Hair follicle dermal papilla cell (primary cell): ENCODE data around the gene GCM1. TPM values are rescaled to one million over a fixed set of nuclear protein-coding genes. Genes with fewer than 3 reads are reported as not detected.

Source experiments
- small RNA-seq: library from RNA; depleted of rRNA; stranded (forward); fragments of <200 nt; gene quantifications from one replicate; pipeline ENCODE3, GENCODE V24; 2012
- total RNA-seq: library from RNA; depleted of rRNA; stranded (reverse); fragments of >200 nt; gene quantifications from 2 replicates; pipeline ENCODE4 v1.2.3, GENCODE V29; 2012

GCM1 gene
- not detected in 2 replicates for total RNA-seq

GRCh38 chr6:53148684-53149083 lies at the start of gene GCM1:
TSS of gene GCM1 (minus strand) at chr6:53148841. CDS start at chr6:53145632, 3,209 bp downstream.

Small RNAs within 50 kb of the gene (small RNA-seq; reads per million reads assigned to genes)
- gene RN7SL244P (not detected), gene RNU6-464P (not detected)

Other genes with a start within 250 kb of the GCM1 start
- not detected in 2 replicates for gene GSTA3, start 239.1 kb downstream of the GCM1 start, total RNA-seq
- 35.1 and 35.4 TPM in 2 replicates for gene GSTA4, start 153.6 kb downstream of the GCM1 start, total RNA-seq
- gene CILK1, start 87.0 kb downstream of the GCM1 start, total RNA-seq: 26.5 and 28.9 TPM in 2 replicates
- 39.4 and 40.7 TPM in 2 replicates for gene FBXO9, start 83.4 kb downstream of the GCM1 start, total RNA-seq
- 103 and 107 TPM in 2 replicates for gene ELOVL5, start 200.1 kb upstream of the GCM1 start, total RNA-seq